ENCODE results near the gene ARFGAP3. TPM values are rescaled to one million over a fixed set of nuclear protein-coding genes. Genes with fewer than 3 reads are reported as not detected.

The ARFGAP3 gene
- 79.6 to 88.1 TPM (median 80.8 TPM) in 3 replicates for total RNA-seq
- long read RNA-seq, transcript ARFGAP3-201 (16 exons, 2,857 nt) = major isoform, 310 of 353 reads
- long read RNA-seq, partial matches to known transcripts = 7 of 353 reads
- long read RNA-seq, other reads (novel, unspliced or antisense) = 36 of 353 reads

- Mint-ChIP-seq H3K27me3 (ENCODE audit: low read depth) (no peaks in the 10 kb centered on the region), H3K27ac (ENCODE audit: unreplicated experiment) (peak within 1 kb of the TSS; percentile 97), H3K4me3 (ENCODE audit: unreplicated experiment) (peak within 1 kb of the TSS; percentile 94), H3K4me1 (ENCODE audit: low read depth) (peaks cover 40% of the 10 kb centered on the region), H3K36me3 (ENCODE audit: low read depth) (no peaks in the 10 kb centered on the region), H3K9me3 (ENCODE audit: low read depth) (no peaks in the 10 kb centered on the region)
- DNase-seq (ENCODE audit: low spot score) = peak; percentile 98
- no peak for TF ChIP-seq CTCF (IDR thresholded peaks at IDR 0.05)
These were observed at the start of gene ARFGAP3 for GRCh38 chr22:42856865-42857704. Gene ARFGAP3, minus strand, starts transcription at chr22:42857273. Its CDS starts 91 bp downstream, at chr22:42857182.

- DNase-seq (ENCODE audit: low spot score) = no peak
- Mint-ChIP-seq H3K9me3 (ENCODE audit: low read depth) (no peaks in the 10 kb centered on the region), H3K4me1 (ENCODE audit: low read depth) (peaks cover 62% of the 10 kb centered on the region), H3K27ac (ENCODE audit: unreplicated experiment) (peak overlapping the region; percentile 70), H3K4me3 (ENCODE audit: unreplicated experiment) (peak overlapping the region; percentile 32), H3K36me3 (ENCODE audit: low read depth) (peaks cover 21% of the 10 kb centered on the region), H3K27me3 (ENCODE audit: low read depth) (no peaks in the 10 kb centered on the region)
- TF ChIP-seq CTCF (IDR thresholded peaks at IDR 0.05) = no peak
These were observed 48.7 kb upstream of the ARFGAP3 start for GRCh38 chr22:42905702-42906183.

GRCh38 chr22:42905217-42905616 lies 48.1 kb upstream of the ARFGAP3 start:
- Mint-ChIP-seq H3K27ac (ENCODE audit: unreplicated experiment) (peak overlapping the region; percentile 70), H3K9me3 (ENCODE audit: low read depth) (no peaks in the 10 kb centered on the region), H3K27me3 (ENCODE audit: low read depth) (no peaks in the 10 kb centered on the region), H3K4me3 (ENCODE audit: unreplicated experiment) (peak overlapping the region; percentile 32), H3K4me1 (ENCODE audit: low read depth) (peaks cover 62% of the 10 kb centered on the region), H3K36me3 (ENCODE audit: low read depth) (peaks cover 20% of the 10 kb centered on the region)
- no peak for TF ChIP-seq CTCF (IDR thresholded peaks at IDR 0.05)
- no peak for DNase-seq (ENCODE audit: low spot score)

GRCh38 chr22:42904050-42904449 lies 47.0 kb upstream of the ARFGAP3 start:
- H3K4me1 Mint-ChIP-seq (ENCODE audit: low read depth) = peaks cover 50% of the 10 kb centered on the region
- no peak overlapping the region for H3K27ac Mint-ChIP-seq (ENCODE audit: unreplicated experiment)
- peaks cover 17% of the 10 kb centered on the region for H3K36me3 Mint-ChIP-seq (ENCODE audit: low read depth)
- DNase-seq (ENCODE audit: low spot score) = no peak
- H3K27me3 Mint-ChIP-seq (ENCODE audit: low read depth) = no peaks in the 10 kb centered on the region
- no peak for TF ChIP-seq CTCF (IDR thresholded peaks at IDR 0.05)
- no peak overlapping the region for H3K4me3 Mint-ChIP-seq (ENCODE audit: unreplicated experiment)
- H3K9me3 Mint-ChIP-seq (ENCODE audit: low read depth) = no peaks in the 10 kb centered on the region

- peaks cover 11% of the 10 kb centered on the region for H3K36me3 Mint-ChIP-seq (ENCODE audit: low read depth)
- DNase-seq (ENCODE audit: low spot score) = no peak
- H3K4me3 Mint-ChIP-seq (ENCODE audit: unreplicated experiment) = no peak overlapping the region
- no peak overlapping the region for H3K27ac Mint-ChIP-seq (ENCODE audit: unreplicated experiment)
- peak; percentile 13 for TF ChIP-seq CTCF (IDR thresholded peaks at IDR 0.05)
- H3K9me3 Mint-ChIP-seq (ENCODE audit: low read depth) = no peaks in the 10 kb centered on the region
- peaks cover 41% of the 10 kb centered on the region for H3K4me1 Mint-ChIP-seq (ENCODE audit: low read depth)
- H3K27me3 Mint-ChIP-seq (ENCODE audit: low read depth) = no peaks in the 10 kb centered on the region
These were observed 45.9 kb upstream of the ARFGAP3 start for GRCh38 chr22:42902875-42903510.
